GM18511 (cell line): Measurements from ENCODE around the gene KDM4B.
A peak's percentile ranks its signal among the peaks of the same experiment; 100 is the strongest.

Experiments
- ATAC-seq: cut with Tn5 transposase; IDR thresholded peaks from one replicate; pipeline ENCODE4 v1.9.1; 2021; ENCODE audit warnings: mild to moderate bottlenecking, moderate library complexity; ENCODE audit not compliant: unreplicated experiment

The KDM4B gene

DNA sequence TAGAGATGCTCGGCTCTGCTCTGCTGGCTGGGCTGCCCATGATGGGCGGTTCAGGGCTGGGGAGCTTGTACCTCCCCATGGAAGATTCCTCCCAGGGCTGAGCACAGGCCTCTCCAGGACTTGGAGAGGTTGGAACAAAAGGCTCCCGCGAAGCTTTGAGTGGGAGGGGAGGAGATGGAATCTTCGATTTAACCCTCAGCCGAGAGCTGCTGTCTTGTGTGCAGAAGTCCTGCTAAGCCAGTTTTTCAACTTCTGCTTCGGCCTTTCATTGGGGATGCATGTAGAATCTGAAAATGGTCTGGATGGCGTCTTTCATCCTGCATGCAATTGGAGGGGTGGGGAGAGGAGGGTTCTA, 163.3 kb downstream of the KDM4B start:
- no peak for ATAC-seq

GRCh38 chr19:5132698-5133651, 164.1 kb downstream of the KDM4B start:
- ATAC-seq = no peak

- no peak for ATAC-seq
Measured at GRCh38 chr19:5133986-5134595, 165.2 kb downstream of the KDM4B start.

GRCh38 chr19:5134691-5135090, 165.8 kb downstream of the KDM4B start:
- no peak for ATAC-seq

GRCh38 chr19:5136073-5136855, 167.4 kb downstream of the KDM4B start:
- no peak for ATAC-seq

DNA sequence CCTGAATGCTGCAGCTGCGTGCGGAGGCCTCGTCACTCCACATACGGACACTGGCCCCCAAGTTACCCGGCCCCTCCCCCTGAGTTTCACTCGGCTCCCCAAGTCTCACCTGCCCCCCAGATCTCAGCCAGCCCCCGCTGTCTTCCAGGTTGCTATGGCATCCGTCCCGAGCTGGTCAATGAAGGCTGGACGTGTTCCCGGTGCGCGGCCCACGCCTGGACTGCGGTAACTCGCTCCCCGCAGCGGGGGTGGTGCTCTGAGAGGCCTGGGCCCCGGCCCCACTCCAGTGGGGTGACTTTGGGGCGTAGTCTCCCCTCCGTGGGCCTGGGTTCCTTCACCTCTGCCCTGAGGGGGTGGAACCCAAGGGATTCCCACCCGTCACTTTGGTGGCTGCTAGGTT, 168.2 kb downstream of the KDM4B start:
- ATAC-seq = no peak

DNA sequence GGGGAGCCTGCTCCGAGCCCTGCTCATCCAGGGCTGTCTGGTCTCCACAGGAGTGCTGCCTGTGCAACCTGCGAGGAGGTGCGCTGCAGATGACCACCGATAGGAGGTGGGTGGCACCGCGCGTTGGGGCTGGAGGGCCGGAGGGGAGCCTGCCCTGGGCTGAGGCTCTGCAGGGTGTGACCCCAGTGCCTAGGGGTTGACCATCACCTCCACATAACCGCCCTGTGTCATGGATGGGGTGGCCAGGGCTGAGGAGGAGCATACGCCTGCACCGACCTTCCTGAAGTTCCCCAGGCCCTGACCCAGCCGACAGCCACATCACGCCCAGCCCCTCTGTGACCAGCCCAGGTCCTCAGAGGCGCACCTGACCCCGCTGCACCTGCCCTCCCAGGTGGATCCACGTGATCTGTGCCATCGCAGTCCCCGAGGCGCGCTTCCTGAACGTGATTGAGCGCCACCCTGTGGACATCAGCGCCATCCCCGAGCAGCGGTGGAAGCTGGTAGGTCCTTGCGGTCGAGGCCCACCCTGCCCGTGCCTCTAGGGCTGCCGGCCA, 168.7 kb downstream of the KDM4B start:
- ATAC-seq = no peak

DNA sequence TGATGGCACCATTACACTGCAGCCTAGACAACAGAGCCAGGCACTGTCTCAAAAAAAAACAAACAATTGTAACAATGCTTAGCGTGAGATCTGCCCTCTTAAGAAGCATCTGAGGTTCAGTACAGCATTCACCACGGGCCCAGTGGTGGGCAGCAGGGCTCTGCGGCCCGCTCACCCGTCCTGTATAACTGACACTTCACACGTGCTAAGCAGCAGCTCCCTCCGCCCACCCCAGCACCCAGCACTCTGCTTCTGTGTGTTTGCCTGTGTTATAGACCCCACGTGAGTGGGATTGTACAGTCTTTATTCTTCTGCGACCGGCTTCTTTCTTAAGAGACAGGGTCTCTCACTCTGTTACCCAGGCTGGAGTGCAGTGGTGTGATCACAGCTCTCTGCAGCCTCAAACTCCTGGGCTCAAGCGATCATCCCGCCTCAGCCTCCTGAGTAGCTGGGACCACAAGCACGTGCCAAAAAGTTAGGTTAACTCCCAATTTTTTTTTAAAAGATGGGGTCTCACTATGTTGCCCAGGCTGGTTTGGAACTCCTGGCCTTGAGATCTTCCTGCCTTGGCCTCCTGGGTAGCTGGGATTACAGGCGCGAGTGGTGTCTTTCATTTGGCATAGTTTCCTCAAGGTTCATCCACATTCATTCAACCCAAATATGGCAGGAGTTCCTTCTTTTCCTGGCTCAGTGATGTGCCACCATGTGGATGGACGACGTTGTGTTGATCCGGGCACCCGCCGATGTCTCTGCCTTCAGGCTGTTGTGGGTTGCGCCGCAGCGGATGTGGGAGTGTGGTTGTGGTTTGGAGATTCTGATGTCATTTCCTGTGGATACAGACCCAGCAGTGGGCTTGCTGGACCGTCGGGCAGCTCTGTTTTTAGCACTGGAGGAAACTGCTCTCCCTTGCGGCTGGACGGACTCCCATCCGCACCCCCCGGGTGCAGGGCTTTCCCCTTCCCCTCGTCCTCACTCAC, 170.0 kb downstream of the KDM4B start:
- ATAC-seq = peak; percentile 77

GRCh38 chr19:5139583-5140325, 170.8 kb downstream of the KDM4B start:
- no peak for ATAC-seq

GRCh38 chr19:5141129-5141849, 172.4 kb downstream of the KDM4B start:
- ATAC-seq = no peak

GRCh38 chr19:5141850-5142724, 173.2 kb downstream of the KDM4B start:
- no peak for ATAC-seq

GRCh38 chr19:5142725-5143097, 173.8 kb downstream of the KDM4B start:
- ATAC-seq = no peak

GRCh38 chr19:5143471-5144411, 174.8 kb downstream of the KDM4B start:
- no peak for ATAC-seq

DNA sequence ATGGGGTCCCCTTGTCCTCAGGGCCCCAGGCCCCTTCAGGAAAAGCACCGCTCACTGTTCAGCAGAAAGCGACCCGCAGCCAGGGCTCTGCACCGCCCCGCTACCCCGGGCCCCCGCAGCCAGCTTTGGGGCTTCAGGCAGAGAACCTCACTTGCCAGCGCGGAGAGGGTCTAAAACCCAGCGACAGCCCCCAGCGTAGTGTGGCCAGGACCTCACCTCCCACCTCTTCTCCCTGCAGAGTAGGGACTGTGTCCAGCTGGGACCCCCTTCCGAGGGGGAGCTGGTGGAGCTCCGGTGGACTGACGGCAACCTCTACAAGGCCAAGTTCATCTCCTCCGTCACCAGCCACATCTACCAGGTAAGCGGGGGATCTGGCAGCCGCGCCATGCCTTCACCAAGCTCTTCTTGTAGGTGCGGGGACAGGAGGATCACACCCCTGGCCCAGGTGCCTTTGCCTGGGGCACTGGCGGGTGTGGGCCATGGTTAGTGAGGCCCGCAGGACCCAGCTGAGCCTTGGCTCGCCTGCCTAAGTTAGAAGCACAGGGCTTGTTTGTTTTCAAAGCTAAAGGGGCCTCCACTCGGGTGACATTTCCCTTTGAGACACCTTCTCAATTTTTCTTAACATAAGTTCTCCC, 175.7 kb downstream of the KDM4B start:
- ATAC-seq = no peak

DNA sequence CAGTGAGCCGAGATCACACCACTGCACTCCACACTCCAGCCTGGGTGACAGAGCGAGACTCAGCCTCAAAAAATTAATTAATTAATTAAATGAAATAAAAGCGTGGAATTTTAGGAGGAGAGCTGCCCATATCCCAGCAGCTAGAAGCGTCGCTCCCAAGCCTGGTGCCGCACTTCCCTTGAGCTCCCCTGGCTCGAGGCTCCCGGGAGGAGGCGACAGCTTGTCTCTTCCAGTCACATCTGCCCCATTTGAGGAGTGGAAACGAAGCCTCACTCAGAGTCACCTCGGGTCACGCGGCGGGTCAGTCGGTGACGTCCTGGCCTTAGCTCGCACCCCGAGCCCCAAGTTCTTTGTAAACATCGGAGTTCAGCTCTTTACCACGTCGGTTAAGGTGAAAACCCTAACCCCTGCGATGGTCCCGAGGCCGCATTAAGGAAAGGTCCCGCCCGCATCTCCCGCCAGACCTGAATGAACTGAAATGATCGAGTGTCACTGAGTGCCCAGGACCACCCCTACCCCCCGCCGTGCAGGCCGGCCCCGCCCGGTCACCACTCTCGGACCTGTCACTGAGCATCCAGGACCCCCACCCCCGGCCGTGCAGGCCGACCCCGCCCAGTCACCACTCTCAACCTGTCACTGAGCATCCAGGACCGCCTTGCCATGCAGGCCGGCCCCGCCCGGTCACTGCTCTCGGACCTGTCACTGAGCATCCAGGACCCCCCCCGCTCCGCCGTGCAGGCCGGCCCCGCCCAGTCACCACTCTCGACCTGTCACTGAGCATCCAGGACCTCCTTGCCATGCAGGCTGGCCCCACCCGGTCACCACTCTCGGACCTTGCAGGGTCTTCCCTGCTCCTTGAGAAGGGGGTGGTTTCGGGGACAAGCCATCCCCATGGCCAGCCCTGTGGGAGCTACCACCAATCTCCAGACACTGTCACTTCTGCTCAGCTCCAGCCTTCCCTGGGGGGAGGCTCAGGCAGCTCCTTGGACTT, 176.9 kb downstream of the KDM4B start:
- ATAC-seq = no peak
